Loucy (cell line): ENCODE measurements around the gene ASTN2.

Experiments
- CTCF ChIP-seq: fragments of 200-600 bp; sonication (generic); conservative IDR thresholded peaks from 2 replicates; pipeline ENCODE4 v1.5.1; 2014; ENCODE audit warnings: mild to moderate bottlenecking, antibody characterized with exemption, low read length
- EZH2phosphoT487 ChIP-seq: fragments of 200-600 bp; IDR thresholded peaks from 2 replicates; pipeline ENCODE4 v1.6.1; 2018; ENCODE audit warnings: antibody characterized with exemption, mild to moderate bottlenecking, moderate library complexity, borderline replicate concordance

GRCh38 chr9:116940614-116941215 is 474.1 kb downstream of the ASTN2 start:
- TF ChIP-seq CTCF (no peak), EZH2phosphoT487 (no peak)
